ENCODE measurements around the gene DRC1.
A peak's percentile ranks its signal among the peaks of the same experiment; 100 is the strongest.

Gene DRC1

DNA sequence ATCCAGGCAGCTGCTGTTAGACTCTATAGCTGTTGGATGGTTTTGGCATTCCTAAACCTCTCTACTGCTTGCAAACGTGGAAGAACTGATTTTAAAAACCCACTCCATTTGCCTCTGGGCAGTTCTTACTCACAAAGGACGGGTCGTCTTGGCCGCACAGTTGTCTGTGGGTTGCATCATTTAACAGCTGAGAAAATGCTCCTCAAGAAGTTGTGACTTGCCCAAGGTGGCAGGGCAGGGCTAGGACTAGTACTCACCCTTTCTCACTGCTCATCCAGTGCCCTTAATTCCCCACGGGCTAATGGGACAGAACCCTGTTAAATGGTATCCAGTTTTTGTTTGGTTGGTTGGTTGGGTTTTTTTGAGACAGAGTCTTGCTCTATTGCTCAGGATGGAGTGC, 997 bp upstream of the DRC1 start:
- DNase-seq = no peak

DNA sequence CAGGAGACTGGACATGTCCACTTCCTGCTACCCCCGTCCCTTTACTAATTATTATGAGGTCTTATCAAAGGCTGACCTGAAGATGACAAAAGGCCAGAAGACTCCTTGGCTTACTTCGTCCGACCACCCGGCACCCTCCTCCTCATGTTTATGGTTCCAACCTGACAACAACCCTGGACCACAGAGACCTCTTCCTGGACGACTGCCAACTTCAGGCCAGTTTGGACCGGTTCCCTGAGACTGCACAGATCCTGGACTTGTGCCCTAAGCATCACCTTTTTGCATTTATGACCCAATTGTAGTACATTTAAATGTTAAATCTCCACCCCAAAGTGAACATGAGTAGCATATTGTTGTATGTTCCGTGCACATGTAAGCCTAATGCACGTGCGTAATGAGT, 5.8 kb downstream of the DRC1 start:
- DNase-seq = no peak

DNA sequence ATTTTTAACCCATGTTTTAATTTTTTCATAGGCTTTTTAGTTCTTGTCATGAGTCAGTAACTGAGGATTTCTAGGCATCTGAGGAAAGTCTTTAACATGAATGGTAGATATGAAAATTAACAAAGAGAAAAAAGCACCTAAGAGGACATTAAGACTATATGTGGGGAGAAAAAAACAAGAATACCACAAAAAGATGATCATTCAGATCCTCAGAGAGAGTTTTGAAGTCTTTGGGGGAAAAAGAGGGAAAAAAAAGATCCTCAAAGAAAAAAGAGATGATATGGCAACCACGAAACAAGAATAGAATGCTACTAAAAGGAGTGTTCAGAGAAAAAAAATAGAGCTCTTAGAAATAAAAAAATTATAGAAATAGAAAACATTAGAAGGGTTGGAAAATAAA, 8.1 kb downstream of the DRC1 start:
- no peak for DNase-seq

DNA sequence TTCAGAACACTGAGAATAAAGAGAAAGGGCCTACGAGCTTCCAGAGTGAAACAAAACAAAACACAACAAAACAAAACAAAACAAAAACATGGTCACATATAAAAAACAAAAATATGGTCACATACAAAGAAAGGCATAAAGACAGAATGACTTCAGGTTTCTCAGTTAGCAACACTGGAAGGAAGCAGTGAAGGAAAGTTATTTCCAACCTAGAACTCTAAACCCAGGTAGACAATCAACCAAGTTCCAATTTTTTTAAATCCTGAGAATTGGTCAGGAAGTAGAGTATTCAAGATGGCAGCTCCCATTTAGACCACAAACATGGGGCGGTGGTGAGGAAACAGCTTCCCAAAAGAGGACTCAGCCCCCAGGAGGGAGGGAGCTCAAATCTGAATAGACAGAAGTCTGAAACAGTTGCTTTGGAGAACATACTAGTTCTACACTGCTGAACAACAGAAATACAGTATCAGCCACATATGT, 9.1 kb downstream of the DRC1 start:
- no peak for DNase-seq

DNA sequence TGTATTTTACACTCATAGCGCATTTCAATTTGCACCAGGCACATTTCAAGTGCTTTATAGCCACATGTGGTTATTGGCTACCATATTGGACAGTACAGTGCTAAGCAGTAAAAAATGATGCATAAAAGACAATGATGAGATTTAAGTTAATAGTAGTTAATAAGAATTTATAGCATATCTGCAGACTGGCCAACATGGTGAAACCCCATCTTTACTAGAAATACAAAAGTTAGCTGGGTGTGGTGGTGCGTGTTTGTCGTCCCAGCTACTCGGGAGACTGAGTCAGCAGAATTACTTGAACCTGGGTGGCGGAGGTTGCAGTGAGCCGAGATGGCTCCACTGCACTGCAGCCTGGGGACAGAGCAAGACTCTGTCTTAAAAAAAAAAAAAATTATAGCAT, 9.7 kb downstream of the DRC1 start:
- DNase-seq = no peak

DNA sequence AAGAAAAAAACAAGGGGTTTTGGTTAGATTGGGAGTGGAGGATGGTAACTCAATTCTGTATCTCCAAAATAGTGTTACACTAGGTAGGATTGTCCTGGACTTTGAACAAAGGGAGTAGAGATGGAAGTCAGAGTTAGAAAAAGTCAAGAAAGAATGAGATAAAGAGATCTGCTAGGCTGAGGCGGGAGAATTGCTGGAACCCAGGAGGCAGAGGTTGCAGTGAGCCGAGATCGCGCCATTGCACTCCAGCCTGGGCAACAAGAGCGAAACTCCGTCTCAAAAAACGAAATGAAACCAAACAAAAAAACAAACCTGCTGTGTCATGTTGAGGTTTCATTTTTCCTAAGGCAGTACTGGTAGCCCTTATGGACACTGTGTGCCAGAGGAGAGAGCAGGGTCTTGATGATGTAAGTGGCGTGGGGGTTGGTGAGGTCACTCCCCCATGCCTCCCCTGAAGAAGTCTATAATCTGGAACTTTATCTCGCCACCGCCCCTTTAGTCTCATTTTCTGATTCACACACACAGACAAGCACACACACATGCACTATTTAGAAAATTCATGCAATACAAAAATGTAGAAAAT, 10.5 kb downstream of the DRC1 start:
- no peak for DNase-seq

DNA sequence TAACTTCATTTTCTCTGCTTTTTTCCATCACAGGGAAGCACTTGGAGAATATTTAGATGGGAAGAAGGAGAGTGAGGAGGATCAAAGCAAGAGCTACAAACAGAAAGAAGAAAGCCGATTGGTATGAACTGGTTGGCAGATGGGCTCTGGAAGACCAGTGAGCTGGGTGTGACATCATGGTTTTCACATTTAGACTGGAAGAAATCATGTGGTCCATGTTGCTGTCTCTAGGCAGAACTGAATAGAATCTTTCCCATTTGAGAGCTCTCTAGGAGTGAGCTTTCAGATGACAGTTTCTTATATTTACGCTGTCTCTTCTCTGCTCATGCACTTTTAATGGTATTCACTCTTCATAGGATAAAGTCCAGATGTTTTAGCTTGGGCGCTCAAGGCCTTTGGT, 12.6 kb downstream of the DRC1 start:
- no peak for DNase-seq

DNA sequence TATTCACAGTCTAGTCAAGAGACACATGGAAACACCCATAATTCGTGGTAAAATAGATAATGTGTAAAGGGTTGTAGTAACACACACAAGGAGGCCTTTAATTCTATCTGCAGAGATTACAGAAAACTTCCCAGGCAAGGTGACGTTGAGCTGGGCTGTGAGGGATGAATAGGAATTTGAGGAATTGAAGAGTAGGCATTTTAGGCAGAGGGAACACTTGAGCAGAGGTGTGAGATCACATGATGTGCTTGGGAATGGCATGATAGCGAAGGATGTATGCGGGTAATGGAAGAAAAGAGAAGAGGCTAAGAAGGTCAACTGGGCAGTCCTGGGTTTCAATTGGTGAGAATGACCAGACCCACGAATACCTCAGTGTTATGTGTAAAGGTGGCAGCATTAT, 20.2 kb downstream of the DRC1 start:
- DNase-seq = no peak

DNA sequence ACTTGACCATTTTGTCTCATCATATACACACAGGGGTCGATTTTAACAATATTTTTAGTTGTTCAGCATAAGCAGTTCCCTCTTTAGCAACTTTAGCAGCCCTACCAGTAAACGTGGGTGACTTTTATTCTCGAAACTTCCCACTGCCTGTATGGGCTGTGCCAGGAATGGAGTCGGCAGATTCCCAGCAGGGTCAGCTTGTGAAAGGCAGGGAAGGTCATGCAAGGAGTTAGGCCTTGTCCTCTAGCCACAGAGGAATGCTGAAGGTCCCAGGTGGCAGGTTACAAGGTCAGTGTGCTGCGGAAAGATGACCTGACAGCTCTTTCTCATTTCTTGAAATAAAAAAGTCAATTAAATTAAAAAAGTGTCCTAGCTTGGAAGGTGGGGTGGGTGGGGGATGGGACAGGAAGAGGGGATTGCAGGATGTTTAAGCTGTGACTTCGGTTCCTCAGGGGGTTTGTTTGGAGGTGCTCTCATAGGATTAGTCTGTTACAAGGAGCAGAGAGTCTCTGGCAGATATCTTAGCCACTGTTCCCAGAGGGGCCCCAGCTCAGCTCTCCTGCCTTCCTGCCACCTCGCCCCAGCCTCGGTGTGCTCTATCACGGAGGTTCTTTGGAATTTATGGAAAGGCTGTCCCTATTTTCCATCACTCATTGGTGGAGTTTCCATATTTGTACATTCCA, 21.4 kb downstream of the DRC1 start:
- no peak for DNase-seq

DNA sequence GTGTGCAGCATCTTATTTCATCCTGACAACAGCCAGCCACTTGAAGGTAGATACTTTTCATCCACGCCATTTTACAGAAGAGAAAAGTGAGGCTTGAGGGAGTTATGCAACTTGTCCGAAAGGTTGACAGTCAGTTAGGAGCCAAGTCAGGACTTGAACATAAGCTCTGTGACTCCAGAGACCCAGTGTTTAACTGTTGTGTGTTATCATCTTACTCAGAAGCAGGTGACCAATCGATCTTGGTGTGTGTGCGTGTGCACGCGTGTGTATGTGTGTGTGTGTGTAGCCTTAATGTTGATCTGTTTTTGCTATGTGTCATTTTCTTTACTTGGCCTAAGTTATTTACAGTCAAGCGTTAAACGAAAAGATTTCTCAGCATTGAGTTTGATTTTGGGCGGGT, 22.0 kb downstream of the DRC1 start:
- no peak for DNase-seq

DNA sequence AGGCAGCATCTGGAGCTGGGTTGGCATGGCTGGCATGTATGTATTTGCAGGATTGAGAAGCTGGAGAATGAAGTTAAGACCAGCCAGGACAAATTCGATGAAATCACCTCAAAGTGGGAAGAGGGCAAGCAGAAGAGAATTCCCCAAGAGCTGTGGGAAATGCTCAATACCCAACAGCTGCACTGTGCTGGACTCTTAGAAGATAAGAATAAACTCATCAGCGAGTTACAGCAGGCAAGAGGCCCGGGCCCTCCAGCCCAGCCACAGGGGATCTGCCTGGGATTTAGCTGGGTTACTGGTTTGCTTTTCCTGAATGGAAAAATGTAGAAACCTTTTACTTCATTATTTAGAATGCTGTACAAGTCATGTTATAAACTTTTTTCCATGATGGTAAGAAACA, 22.5 kb downstream of the DRC1 start:
- no peak for DNase-seq

DNA sequence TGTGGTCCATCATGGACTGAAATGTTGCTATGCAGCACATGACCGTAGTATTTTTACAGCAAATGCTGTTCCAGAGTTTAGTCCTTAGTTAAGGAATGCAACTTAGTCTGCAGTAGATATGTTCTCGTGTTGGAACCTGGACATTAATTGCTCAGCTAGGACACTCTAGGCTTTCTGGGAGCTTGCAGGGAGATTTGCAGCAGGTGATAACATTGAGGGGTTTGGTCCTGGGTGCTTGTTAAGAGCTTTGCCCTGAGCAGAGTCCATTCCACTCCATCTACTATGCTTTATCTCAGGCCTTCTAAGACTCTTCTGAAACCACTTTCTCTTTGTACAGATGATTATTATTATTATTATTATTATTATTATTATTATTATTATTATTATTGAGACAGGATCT, 27.1 kb downstream of the DRC1 start:
- DNase-seq = no peak

DNA sequence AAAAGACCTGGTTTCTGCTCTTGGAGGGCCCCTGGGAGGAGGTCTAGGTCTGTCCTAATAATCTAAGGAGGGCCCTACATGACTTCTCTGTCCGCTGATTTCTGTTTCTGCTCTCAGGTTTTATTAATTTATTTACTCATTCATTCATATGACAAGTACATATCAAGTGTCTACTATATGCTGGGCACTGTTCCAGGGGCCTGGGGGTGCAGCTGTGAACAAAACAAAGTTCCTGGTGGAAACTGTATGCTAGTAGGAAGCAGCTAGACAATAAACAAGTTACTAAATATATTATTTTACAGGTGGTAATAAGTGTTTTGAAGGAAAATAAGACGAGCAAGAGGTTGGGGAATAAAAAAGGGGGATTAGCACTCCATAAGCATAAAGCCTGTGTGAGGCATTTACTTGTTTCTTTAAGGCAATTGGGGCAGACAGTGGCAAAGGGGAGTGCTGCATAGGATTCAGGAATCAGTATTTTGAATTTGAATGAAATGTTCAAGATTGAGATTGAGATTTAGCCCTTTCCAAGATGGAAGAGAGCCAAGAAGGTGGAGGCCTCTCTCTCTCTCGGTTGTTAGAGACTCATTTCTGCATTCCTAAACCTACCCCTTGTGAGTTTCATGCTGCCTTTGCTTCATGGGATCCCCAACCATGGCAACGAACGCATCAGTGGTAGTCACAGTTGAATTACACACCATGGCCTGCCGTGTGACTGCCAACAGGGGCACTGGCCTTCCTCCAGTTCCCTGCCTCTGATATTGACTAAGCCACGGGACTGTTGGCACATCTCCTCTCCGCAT, 28.3 kb downstream of the DRC1 start:
- DNase-seq = no peak

DNA sequence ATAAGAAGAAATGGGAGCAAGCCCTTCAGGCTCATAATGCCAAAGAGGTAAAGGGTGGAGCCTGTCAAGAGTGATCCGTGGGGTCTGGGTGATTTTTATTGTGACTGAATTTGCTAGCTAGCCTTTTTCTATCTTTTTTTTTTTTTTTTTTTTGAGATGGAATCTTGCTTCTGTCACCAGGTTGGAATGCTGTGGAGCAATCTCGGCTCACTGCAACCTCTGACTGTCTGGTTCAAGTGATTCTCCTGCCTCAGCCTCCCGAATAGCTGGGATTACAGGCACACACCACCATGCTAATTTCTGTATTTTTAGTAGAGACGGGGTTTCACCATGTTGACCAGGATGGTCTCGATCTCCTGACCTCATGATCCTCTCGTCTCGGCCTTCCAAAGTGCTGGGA, 29.1 kb downstream of the DRC1 start:
- DNase-seq = peak; percentile 12

DNA sequence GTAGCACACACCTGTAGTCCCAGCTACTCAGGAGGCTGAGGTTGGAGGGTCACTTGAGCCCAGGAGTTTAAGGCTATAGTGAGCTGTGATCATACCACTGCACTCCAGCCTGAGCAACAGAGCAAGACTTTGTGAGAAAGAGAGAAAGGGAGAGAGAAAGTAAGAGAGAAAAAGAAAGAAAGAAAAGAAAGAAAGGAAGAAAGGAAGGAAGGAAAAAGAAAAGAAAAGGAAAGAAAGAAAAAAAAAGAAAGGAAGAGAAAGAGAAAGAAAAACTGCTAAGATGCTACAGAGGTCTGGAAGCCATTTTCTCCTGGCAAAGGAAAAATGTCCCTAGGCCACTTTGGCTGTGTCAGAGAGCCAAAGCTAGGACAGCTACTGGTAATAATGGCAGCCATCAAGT, 30.6 kb downstream of the DRC1 start:
- DNase-seq = no peak

DNA sequence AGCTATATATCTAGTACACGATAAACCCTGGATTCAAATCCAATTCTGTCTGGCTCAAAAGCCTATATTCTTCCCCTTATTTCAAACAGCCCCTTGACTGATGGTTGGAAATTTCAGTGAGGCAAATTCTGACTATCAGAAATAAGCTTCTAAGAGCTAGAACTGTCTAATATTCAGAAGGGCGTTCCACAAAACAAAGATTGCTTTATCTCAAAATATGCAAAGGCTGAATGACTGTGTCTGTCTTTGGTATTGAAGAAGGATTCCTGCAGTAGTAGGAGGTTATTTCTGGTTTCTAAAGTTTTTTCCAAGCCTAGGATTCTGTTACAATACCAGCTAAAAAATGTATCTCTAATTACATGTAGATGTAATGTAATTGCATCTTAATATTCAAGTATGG, 31.1 kb downstream of the DRC1 start:
- no peak for DNase-seq

DNA sequence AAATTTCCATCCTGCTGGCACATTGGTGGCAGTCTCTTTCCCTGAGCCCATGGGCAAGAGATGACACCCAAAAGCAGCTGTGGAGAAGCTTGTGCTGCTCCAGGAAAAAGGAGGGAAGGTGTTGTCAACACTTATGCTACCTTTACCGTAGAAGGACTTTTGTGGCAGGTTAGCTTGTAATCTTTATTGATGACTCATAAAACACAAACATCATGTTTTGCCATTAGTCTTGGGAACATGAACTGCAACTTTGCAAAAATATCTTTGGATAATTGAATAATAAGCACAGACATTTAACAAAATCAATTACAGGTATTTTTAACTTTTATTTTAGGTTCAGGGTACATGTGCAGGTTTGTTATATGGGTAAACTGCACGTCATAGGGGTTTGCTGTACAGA, 33.4 kb downstream of the DRC1 start:
- DNase-seq = no peak

DNA sequence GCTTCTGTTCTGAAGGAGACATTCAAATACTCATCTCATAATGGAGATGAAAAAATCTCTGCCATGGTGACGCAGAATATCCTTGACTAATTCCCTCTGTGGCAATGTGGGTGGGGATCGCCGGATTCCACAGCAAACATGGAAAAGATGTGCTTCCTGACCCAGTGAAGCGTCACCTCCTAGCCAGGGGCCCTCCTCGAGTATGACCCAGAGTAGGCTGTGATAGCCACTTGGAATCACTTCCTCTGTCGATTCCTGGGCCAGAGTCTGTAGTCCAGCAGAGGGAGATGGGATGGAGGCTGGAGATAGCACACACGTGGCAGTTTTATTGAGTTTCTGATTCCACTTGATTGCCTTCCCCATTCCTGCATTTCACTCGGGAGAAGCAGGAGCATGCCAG, 36.8 kb downstream of the DRC1 start:
- DNase-seq = peak; percentile 40

DNA sequence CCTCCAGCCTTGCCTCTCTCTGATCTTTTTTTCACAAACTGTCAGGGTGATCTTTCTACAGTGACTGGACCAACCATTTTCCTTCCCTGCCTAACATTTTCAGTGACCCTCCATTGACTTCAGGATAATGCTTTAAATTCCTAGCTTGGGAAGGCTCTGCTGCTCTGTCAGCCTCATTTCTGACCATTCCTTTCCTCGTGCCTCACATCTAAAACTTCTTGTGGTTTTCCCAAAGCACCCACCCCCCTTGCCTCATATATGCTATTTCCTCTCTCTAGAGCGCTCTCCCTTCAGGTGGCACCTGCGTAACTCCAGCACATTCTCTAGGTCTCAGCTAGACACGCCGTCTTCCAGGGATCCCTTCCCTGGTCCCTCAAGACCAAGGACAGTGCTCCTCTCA, 37.2 kb downstream of the DRC1 start:
- peak; percentile 5 for DNase-seq

DNA sequence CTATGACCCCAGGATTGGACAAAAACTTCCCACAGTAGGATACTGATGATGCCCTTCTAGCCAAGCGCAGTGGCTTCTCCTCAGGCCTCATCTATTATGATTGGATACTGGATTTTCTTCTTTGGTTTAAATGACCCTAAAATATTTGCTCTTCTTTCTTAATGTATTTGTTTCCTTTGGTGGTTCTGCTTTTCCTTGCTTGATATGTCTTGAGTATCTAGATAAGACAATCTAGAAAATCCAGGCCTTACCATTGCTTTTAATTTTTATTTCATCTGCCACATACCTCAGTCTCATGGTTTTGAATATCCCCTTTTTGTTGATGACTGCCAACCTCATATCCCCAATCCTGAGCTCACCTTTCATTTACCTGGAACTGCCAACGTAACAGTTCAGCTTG, 40.6 kb downstream of the DRC1 start:
- DNase-seq = no peak

DNA sequence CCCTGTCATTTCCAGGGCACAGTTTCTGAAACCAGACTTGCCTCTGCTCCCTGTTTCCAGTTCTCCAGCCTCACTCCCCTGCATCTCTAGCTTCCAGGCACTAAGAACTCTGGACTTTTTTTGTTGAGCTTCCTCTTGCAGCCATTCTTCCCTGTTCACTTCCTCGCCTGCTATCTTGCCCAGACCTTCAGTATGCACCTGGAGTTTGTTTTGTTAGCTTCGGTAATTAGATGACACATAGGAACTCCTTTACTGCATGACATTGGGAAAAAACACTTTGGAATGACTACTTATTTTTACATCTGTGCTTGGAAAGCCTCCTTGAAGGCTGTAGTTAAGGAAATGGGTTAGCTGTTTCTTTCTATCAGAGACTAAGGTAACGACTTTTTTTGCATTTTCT, 41.0 kb downstream of the DRC1 start:
- no peak for DNase-seq

DNA sequence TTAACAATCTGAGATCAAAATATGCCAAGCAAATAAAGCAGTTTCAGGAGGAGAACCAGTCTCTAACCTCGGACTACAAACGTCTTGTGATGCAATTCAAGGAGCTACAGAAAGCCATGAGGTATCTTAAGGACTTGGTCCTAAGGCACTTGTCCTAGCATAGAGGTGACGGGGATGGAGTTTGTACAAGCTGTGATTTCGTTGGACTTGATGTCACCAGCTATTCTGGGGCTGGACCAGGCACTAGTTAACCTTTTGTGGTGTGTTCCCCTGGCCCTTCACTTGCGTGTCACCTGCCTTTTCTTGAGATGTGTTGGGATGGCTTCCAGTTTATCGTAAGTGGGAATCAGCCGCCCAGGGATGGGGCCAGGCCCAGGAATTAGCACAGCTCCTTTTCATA, 42.5 kb downstream of the DRC1 start:
- no peak for DNase-seq

DNA sequence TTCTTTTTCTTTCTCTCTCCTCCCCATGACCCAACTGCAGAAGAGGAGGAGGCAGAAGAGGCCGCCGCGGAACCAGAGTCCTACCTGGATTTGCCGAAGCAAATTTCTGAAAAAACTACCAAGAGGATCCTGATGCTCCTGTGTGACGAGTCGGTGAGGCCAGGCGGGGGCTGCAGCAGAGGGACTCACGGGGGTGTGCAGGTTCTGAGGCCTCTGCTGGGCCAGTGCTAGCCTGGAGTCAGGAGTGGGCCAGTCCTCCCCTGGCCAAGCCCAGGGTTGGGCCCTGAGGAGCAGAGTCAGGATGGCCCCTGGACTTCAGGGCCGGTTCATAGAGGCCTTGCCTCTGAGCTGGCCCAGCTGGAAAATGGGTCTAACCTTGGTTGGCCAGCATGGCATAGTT, 46.9 kb downstream of the DRC1 start:
- no peak for DNase-seq

DNA sequence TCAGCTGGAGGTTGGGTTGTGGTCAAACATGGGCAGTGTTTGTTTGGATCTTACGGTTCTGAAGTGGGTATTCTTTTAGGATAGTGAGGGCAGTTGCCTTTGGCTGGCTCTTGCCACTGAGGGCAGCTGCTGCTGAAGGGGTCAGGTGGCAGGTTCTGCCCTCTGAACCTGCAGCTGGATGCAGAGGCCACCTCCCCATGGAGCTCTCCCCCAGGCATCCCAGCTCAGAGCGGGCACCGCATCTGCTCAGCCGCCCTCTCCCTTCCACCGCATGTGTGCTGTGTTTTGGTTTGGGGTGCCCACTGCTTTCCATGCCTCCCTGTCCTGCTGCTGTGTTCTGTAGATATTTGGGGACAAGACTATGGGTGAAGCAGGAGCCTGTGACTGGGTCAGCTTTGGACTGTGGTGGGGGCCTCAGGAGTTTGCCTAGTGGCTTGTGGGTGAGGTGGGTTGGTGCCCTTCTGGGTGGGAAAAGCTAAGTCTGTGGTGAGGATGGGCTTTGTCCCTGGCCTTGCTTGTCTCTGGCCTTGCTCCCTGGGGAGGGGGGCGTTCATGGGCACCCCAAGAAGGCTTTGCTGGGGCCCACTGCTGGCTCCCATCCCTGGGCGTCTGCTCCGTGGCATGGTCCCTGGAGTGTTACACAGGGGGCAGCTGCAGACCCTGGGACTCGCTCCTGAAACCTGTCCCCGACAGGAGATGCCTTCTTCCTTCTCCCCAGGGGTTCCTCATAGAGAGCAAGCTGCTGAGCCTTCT, 47.7 kb downstream of the DRC1 start:
- no peak for DNase-seq
